GM19455 (cell line): ENCODE results near the gene ZSCAN16.

Experiments used
- ATAC-seq: cut with Tn5 transposase; IDR thresholded peaks from one replicate; pipeline ENCODE4 v1.9.1; 2021; ENCODE audit not compliant: unreplicated experiment

The ZSCAN16 gene

DNA sequence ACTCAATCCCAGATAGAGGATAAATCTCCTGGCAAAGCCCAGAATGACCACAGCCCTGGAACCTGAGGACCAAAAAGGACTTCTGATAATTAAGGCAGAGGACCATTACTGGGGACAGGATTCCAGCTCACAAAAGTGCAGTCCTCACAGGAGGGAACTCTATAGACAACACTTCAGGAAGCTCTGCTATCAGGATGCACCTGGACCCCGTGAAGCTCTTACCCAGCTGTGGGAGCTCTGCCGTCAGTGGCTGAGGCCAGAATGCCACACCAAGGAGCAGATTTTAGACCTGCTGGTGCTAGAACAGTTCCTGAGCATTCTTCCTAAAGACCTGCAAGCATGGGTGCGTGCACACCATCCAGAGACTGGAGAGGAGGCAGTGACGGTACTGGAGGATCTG lies 992 bp downstream of the ZSCAN16 start:
- ATAC-seq, result no peak

GRCh38 chr6:28134015-28134414 lies 9.6 kb downstream of the ZSCAN16 start:
- ATAC-seq, result no peak

DNA sequence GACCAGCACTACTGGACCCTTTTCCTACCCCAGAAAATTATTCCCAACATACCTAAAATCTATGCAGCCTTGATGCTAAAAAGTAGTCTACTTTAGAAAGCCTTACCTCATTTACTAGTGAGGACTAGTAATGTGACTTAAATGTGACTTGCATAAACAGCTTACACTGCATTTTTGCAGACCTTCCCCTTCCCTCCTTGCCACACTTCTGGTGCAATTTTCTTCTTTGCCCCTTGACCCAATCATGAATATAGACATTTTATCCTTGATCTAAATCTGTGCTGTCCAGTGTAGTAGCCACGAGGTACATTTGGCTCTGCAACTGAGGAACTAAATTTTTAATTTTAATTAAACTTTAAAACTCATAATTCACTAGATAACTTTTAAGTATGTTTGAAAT lies 10.3 kb downstream of the ZSCAN16 start:
- no peak for ATAC-seq

DNA sequence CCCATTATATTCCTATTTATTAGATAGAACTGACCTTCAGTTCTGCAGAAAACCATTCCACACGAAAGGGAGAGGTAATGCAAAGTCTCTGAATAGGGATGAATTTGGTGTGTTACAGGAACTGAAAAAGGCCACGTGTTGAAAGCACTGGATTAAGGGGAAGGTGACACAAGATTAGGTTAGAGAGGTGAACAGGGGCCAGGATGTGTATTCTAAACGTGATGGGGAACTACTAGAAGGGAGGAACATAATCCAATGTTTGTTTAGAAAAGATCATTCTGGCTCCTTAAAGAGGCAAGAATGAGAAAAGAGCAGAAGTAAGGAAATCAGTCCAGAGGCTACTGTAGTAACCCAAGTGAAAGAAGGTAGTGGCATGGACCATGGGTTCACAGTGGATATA lies 11.0 kb downstream of the ZSCAN16 start:
- no peak for ATAC-seq

- peak; percentile 54 for ATAC-seq
These were observed 12.4 kb downstream of the ZSCAN16 start for GRCh38 chr6:28136585-28137504.

DNA sequence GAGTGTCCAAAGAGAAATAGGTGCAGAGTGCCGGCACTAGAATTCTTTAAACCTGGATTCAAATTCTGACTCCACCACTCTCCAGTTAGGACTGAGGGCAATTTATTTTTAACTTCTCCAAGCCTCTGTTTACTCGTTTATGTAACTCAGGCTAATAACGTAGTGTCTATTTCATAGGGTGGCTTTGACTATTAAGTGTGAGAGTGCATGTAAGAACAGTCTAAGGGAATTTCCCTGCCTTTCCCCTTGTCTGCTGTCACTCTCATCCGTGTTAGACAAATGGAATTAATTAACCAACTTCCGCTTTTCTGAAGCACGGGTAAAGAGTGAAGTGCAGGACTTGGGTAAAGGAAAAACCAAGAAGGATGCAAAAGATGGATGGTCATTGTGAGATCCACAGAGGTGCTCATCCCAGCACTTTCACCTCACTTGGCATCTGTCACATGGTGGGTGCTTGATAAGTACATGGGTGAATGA lies 13.1 kb downstream of the ZSCAN16 start:
- no peak for ATAC-seq

DNA sequence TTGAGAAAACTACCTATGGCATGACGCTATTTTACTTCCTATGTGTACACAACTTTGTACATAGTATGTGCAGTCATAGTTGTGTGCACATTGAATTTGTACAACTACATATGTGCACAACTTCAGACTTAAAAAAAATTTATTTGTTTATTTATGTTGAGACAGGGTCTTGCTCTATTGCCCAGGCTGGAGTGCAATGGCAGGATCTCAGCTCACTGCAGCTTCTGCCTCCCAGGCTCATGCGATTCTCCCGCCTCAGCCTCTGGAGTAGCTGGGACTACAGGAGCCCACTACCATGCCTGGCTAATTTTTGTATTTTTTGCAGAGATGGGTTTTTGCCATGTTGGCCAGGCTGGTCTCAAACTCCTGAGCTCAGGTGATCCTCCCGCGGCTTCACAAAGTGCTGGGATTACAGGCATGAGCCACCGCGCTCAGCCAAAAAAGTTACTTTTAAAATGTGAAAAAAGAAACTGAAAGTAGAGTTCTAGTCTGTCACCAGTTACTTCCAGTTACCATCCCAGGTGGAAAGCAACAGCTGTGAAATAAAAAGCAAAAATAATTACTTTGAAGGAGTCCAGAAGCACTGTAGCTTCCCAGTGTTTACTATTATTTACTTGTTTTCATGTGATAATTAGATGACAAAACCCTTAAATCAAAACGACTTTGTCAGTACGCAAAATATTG lies 15.6 kb downstream of the ZSCAN16 start:
- ATAC-seq, result no peak

DNA sequence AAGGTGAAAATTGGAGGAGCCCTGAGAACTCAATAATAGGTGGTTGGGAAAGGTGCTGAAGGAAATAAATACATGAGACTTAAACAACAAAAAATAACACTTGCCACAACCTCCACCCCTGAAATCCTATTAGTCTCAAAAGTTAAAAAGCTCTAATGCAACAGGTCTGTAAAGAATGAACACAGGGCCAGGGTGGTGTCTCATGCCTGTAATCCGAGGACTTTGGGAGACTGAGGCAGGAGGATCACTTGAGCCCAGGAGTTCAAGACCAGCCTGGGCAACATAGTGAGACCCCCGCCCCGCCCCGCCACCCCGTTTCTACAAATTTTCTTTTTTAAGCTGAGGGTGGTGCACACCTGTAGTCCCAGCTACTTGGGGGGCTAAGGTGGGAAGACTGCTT lies 16.2 kb downstream of the ZSCAN16 start:
- ATAC-seq, result no peak

- peak; percentile 74 for ATAC-seq
These were observed 17.3 kb downstream of the ZSCAN16 start, which contains the start of gene ZKSCAN8 for GRCh38 chr6:28141500-28142329. Gene ZKSCAN8 (plus strand): TSS chr6:28141883. CDS start chr6:28148408, 6,525 bp downstream.

DNA sequence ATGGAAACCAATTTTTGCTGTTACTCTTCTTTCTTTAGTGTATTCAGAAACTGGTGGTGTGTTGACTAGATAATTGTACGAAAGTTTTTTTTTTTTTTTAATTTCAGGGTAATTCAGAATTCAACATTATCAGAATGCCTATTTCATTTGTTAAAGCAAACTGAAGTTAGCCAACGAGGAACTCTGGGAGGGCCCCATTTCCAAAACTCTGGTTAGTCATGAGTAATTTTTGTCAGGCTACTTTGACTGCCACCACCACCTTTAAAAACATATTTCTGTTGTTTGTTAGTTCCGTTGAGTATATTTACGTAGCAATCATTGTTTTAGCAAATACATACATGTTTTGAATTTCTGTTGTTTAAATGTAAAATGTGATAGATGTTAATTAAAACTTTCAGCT lies 18.0 kb downstream of the ZSCAN16 start:
- no peak for ATAC-seq

DNA sequence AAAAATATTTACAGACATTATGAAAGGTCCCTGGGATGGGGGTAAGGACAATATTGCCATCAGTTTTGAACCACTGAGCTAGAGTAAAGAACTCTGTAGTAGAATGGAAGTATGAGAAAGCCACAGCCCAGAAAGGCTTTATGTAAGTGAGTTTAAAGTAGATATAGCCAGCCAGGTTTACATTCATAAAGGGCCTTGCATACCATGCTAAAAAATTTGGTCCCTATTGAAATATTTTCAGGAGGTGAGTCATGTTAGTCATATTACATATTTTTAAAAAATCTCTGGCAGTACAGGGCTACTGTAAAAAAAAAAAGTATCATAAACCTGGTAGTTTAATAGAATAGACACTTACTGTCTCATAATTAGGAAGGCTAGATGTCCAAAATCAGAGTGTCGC lies 20.8 kb downstream of the ZSCAN16 start:
- no peak for ATAC-seq

DNA sequence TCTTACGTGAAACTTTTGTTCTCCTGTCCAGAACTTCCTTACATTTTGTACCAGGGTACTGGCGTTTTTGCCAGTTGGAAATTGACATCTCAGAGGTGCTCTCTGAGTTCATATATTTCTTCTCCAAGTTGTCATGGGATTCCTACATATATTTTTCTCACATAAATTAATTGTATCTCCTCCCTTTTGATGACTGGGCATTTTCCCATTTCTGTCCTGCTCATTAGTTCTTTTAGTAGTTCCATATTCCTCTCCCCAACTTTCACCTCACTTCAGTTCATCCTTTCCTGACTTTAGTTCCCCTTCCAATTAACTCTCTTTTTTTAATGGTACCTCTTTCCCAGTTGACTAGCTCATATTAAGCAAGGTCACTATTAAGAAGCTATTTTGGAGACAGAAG lies 28.1 kb downstream of the ZSCAN16 start:
- ATAC-seq, result no peak

- no peak for ATAC-seq
These were observed 29.1 kb downstream of the ZSCAN16 start for GRCh38 chr6:28153546-28153945.

DNA sequence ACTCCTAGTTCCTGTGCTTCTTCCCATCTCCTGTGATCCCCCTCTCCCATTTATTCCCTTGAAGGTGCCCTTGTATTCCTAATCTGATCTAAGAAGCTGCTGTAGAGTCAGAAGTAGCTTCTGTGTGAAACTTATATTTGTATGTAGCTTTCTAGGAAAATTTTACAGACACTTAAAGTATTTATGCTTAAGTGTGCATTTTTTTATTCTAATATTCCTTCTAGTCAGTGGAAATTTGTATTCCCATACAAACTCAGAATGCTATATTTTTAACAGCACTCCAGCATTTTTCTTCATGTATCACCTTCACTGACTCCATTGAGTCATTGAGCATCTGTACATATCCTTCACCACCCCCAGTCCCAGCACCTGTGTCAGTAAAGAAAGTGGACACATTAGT lies 29.9 kb downstream of the ZSCAN16 start:
- no peak for ATAC-seq

- no peak for ATAC-seq
These were observed 33.9 kb downstream of the ZSCAN16 start for GRCh38 chr6:28158318-28158717.

- no peak for ATAC-seq
These were observed 34.7 kb downstream of the ZSCAN16 start for GRCh38 chr6:28159029-28159607.

DNA sequence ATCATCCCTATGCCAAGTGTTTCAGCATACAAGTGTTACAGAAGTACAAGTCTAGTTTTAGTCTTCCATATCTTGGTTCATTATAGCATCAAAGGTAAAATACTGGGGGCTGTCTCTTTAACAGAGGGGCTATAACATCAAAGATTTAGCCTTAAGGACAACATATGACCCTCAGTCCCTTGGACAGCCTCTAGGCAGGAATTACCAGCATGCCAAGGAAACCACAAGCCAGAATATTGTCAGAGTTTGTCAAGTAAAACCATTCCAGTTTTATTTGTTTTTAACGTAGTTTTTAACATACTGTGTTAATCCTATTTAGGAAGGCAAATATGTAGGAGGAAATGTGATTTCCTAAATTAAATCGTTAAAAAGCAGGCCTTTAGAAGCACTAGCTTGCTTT lies 35.8 kb downstream of the ZSCAN16 start:
- no peak for ATAC-seq

- ATAC-seq, result peak; percentile 97
These were observed 37.1 kb downstream of the ZSCAN16 start for GRCh38 chr6:28161410-28162079.

GRCh38 chr6:28165563-28165962 lies 41.2 kb downstream of the ZSCAN16 start:
- no peak for ATAC-seq

DNA sequence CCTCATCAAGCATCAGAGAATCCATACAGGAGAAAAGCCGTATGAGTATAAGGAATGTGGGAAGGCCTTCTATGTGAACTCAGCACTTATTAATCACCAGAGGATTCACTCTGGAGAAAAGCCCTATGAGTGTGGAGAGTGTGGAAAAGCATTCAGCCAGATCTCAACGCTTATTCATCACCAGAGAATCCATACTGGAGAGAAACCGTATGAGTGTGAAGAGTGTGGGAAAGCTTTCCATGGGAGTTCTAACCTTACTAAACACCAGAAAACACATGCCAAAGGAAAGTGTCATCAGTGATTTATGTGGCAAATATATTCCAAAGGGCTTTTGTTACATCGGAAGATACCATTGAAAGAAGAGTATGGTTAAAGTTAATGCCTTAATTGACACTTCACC lies 42.7 kb downstream of the ZSCAN16 start:
- no peak for ATAC-seq
